Common myeloid progenitor, CD34-positive (primary cell): ENCODE measurements around the gene CLEC1B.
"Not testable (repeated sequence)": the region's sequence is repeated elsewhere in the genome, so short reads cannot be mapped to it uniquely, and the experiment has no call there.

Experiments
- CTCF ChIA-PET: fragments of 350-600 bp; sonication (Branson Sonifier 250); formaldehyde crosslinking; loops from one replicate; lab custom pipeline; 2021; ENCODE audit warnings: antibody characterized with exemption; lab: Charles Lee
- POLR2A ChIA-PET: fragments of 350-600 bp; sonication (Branson Sonifier 250); formaldehyde crosslinking; loops from one replicate; lab custom pipeline; 2021; ENCODE audit warnings: antibody characterized with exemption; lab: Charles Lee
- DNase-seq, 3 donors: peaks; one replicate each; pipeline versions ENCODE4 v3.0.0 to v3.0.0-alpha.2; 2013
- H3K27ac ChIP-seq, 2 experiments: 1 replicate in 1 of 2; 2 replicates in 1 of 2; pipeline ENCODE4 v1.7.0; 2013; ENCODE audit warnings: inconsistent platforms in 2 of 2, low read length in 2 of 2, mild to moderate bottlenecking in 2 of 2, low read depth in 1 of 2, moderate library complexity in 1 of 2; ENCODE audit not compliant: severe bottlenecking in 2 of 2, insufficient read depth in 1 of 2, poor library complexity in 1 of 2
- H3K27me3 ChIP-seq, 5 experiments: replicated peaks in 2 of 5; 1 replicate in 3 of 5; 2 replicates in 2 of 5; pipeline versions ENCODE4 v1.6.1 to v1.7.0; 2013; ENCODE audit warnings: low read length in 4 of 5, mild to moderate bottlenecking in 2 of 5, moderate library complexity in 2 of 5, inconsistent platforms in 1 of 5; ENCODE audit not compliant: insufficient read depth in 5 of 5, control insufficient read depth in 4 of 5
- H3K36me3 ChIP-seq, 4 experiments: 1 replicate in 2 of 4; 2 replicates in 2 of 4; pipeline versions ENCODE4 v1.6.1 to v1.7.0; 2013; ENCODE audit warnings: low read length in 3 of 4, control low read depth in 1 of 4, mild to moderate bottlenecking in 1 of 4; ENCODE audit not compliant: control insufficient read depth in 4 of 4, insufficient read depth in 4 of 4
- H3K4me1 ChIP-seq, 4 experiments: 1 replicate in 3 of 4; 2 replicates in 1 of 4; pipeline versions ENCODE4 v1.6.1 to v1.7.1; 2013; ENCODE audit warnings: low read length in 3 of 4, mild to moderate bottlenecking in 3 of 4, control low read depth in 1 of 4, inconsistent platforms in 1 of 4, moderate library complexity in 1 of 4; ENCODE audit not compliant: control insufficient read depth in 4 of 4, insufficient read depth in 4 of 4; ENCODE audit errors: control extremely low read depth in 1 of 4
- H3K4me3 ChIP-seq, 7 experiments: 1 replicate in 4 of 7; 2 replicates in 3 of 7; pipeline versions ENCODE4 v1.5.1 to v1.7.0; 2013; ENCODE audit warnings: mild to moderate bottlenecking in 7 of 7, low read length in 6 of 7, moderate library complexity in 6 of 7, inconsistent platforms in 2 of 7, low read depth in 2 of 7, control low read depth in 1 of 7; ENCODE audit not compliant: insufficient read depth in 4 of 7, control insufficient read depth in 1 of 7; ENCODE audit errors: extremely low read depth in 1 of 7
- H3K9me3 ChIP-seq, 5 experiments: 1 replicate in 4 of 5; 2 replicates in 1 of 5; pipeline versions ENCODE4 v1.6.1 to v1.7.1; 2013; ENCODE audit warnings: low read length in 4 of 5, mild to moderate bottlenecking in 2 of 5, inconsistent platforms in 1 of 5, low read depth in 1 of 5, moderate library complexity in 1 of 5; ENCODE audit not compliant: control insufficient read depth in 4 of 5, insufficient read depth in 2 of 5; ENCODE audit errors: control extremely low read depth in 1 of 5
- WGBS: methylation state at CpG from one replicate; pipeline ENCODE4 v1.1.5; 2013; ENCODE audit not compliant: insufficient coverage; 5-methylcytosine and 5-hydroxymethylcytosine counted together

CLEC1B gene

GRCh38 chr12:9969673-9970072 lies 29.2 kb downstream of the CLEC1B start:
- no peaks in the 10 kb centered on the region for H3K9me3 ChIP-seq
- H3K4me1 ChIP-seq: peaks cover 6 to 14% (median 10%) of the 10 kb centered on the region in 4 experiments
- H3K27ac ChIP-seq: no peak overlapping the region
- CTCF ChIA-PET: no interaction called here
- POLR2A ChIA-PET: interaction anchor here (0.6 kb wide), 1 partner anchor 20 kb away, joined by 5 read pairs; no protein-coding TSS in a partner anchor
- no peaks in the 10 kb centered on the region for H3K27me3 ChIP-seq
- DNase-seq: no peak
- no CpG with 5 or more reads among the region's 2 CpGs for WGBS
- H3K4me3 ChIP-seq: no peak overlapping the region
- H3K36me3 ChIP-seq: no peaks in the 10 kb centered on the region

DNA sequence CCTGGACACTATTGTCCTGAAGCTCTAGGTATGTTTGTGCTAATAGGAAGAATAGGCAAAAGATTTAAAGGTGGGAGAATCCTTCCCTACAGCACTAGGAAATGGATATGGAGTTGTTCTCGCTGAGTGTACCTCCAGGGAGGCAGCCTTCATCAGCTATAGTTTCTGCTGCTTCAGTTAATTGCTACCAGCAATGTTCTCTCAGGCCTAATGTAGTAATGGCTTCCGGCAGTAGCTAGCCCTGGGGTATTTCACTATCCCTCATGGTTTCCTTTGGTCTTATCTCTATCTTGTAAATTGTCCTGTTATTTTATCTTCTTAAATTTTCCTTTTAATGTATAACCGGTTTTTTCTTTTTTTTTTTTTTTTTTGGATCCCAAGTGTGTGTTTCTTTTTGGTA lies 37.0 kb downstream of the CLEC1B start:
- no peak for DNase-seq
- whole genome bisulfite sequencing: no CpG with 5 or more reads among the region's 3 CpGs
- H3K4me1 ChIP-seq: peaks cover 7 to 13% (median 10%) of the 10 kb centered on the region in 4 experiments
- H3K36me3 ChIP-seq: no peaks in the 10 kb centered on the region
- no peak overlapping the region for H3K27ac ChIP-seq
- no peaks in the 10 kb centered on the region for H3K9me3 ChIP-seq
- H3K27me3 ChIP-seq: no peaks in the 10 kb centered on the region
- POLR2A ChIA-PET: no interaction called here
- CTCF ChIA-PET: interaction anchor here (0.6 to 1.4 kb wide), 3 partner anchors 23 to 46 kb away, joined by 3 to 4 read pairs (median 4); no protein-coding TSS in a partner anchor
- no peak overlapping the region for H3K4me3 ChIP-seq

GRCh38 chr12:9961106-9961505 lies 37.8 kb downstream of the CLEC1B start:
- H3K4me1 ChIP-seq: peaks cover 7 to 13% (median 10%) of the 10 kb centered on the region in 4 experiments
- CTCF ChIA-PET: no interaction called here
- DNase-seq: no peak
- no peaks in the 10 kb centered on the region for H3K27me3 ChIP-seq
- H3K9me3 ChIP-seq: no peaks in the 10 kb centered on the region
- POLR2A ChIA-PET: no interaction called here
- H3K4me3 ChIP-seq: no peak overlapping the region
- H3K36me3 ChIP-seq: no peaks in the 10 kb centered on the region
- no peak overlapping the region for H3K27ac ChIP-seq
- WGBS: 100% methylated on average over 3 of the region's 3 CpGs

DNA sequence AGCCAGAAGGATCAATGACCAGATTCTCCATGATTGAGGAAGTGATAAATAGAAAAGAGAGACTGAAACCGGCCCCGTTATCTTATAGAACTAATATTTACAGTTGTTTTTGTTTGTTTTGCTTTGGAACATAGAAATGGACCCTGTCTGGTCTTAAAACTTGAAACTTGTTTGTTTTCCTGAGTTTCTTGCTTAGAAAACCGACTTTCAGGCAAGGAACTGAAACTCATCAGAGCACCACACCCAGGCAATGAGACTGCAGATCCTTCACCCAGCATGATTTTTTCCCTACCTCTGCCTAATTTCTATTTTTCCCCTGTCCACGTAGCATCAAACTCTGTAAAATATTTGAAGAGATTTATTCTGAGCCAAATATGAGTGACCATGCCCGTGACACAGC lies 38.3 kb downstream of the CLEC1B start:
- H3K27me3 ChIP-seq: no peaks in the 10 kb centered on the region
- H3K4me3 ChIP-seq: no peak overlapping the region
- no peaks in the 10 kb centered on the region for H3K36me3 ChIP-seq
- peaks cover 7 to 13% (median 10%) of the 10 kb centered on the region in 4 experiments for H3K4me1 ChIP-seq
- 67% methylated on average over 3 of the region's 5 CpGs for WGBS
- no peak for DNase-seq
- H3K9me3 ChIP-seq: no peaks in the 10 kb centered on the region
- no peak overlapping the region for H3K27ac ChIP-seq
- POLR2A ChIA-PET: no interaction called here
- CTCF ChIA-PET: no interaction called here

- POLR2A ChIA-PET: no interaction called here
- peak in 1 of 3 donors; percentile 45 for DNase-seq
- no peaks in the 10 kb centered on the region for H3K27me3 ChIP-seq
- peaks cover 7 to 13% (median 10%) of the 10 kb centered on the region in 4 experiments for H3K4me1 ChIP-seq
- no peaks in the 10 kb centered on the region for H3K9me3 ChIP-seq
- H3K27ac ChIP-seq: no peak overlapping the region
- H3K4me3 ChIP-seq: no peak overlapping the region
- CTCF ChIA-PET: no interaction called here
- H3K36me3 ChIP-seq: no peaks in the 10 kb centered on the region
These were observed 41.1 kb downstream of the CLEC1B start for GRCh38 chr12:9957834-9958233.

DNA sequence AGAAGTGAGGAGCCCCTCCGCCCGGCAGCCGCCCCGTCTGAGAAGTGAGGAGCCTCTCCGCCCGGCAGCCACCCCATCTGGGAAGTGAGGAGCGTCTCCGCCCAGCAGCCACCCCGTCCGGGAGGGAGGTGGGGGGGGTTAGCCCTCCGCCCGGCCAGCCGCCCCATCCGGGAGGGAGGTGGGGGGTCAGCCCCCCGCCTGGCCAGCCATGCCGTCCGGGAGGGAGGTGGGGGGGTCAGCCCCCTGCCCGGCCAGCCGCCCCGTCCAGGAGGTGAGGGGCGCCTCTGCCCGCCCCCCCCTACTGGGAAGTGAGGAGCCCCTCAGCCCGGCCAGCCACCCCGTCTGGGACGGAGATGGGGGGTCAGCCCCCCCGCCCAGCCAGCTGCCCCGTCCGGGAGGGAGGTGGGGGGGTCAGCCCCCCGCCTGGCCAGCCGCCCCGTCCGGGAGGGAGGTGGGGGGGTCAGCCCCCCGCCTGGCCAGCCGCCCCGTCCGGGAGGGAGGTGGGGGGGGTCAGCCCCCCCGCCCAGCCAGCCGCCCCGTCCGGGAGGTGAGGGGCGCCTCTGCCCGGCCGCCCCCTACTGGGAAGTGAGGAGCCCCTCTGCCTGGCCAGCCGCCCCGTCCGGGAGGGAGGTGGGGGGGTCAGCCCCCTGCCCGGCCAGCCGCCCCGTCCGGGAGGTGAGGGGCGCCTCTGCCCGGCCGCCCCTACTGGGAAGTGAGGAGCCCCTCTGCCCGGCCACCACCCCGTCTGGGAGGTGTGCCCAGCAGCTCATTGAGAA lies 45.8 kb downstream of the CLEC1B start:
- DNase-seq, POLR2A ChIA-PET, CTCF ChIA-PET, H3K4me3 ChIP-seq, H3K36me3 ChIP-seq, H3K9me3 ChIP-seq, H3K27ac ChIP-seq, H3K27me3 ChIP-seq: not testable (repeated sequence)
- H3K4me1 ChIP-seq: peaks cover 20 to 43% (median 30%) of the 10 kb centered on the region in 4 experiments
- WGBS: no CpG with 5 or more reads among the region's 55 CpGs

- no peak overlapping the region for H3K27ac ChIP-seq
These were observed 47.8 kb downstream of the CLEC1B start for GRCh38 chr12:9951026-9951675.

More at GRCh38 chr12:9951026-9951675, 47.8 kb downstream of the CLEC1B start:
- Histone ChIP-seq H3K36me3 (no peaks in the 10 kb centered on the region), H3K9me3 (no peaks in the 10 kb centered on the region), H3K4me3 (no peak overlapping the region), H3K27me3 (no peaks in the 10 kb centered on the region), H3K4me1 (peaks cover 14 to 47% (median 23%) of the 10 kb centered on the region in 4 experiments)
- peak; percentile 34 to 88 (median 84) for DNase-seq
- CTCF ChIA-PET: interaction anchor here (0.9 kb wide), 1 partner anchor 19 kb away, joined by 3 read pairs; the partner anchor contains the start of gene CLEC2A
- POLR2A ChIA-PET: no interaction called here
- 20% methylated on average over 4 of the region's 5 CpGs for WGBS
